ENCODE results near the gene FNIP1.

The FNIP1 gene

GRCh38 chr5:131824631-131825030, 27.8 kb upstream of the FNIP1 start:
- no peak for DNase-seq (ENCODE audit: low spot score)
- CTCF ChIA-PET: no interaction called here
- no peak overlapping the region for H3K27ac ChIP-seq
- TF ChIP-seq CTCF (conservative IDR thresholded peaks at IDR 0.05; ENCODE audit: low read depth): no peak
- POLR2A ChIA-PET (ENCODE audit: low non-redundant PET): no interaction called here

- no peak overlapping the region for H3K27ac ChIP-seq
- DNase-seq (ENCODE audit: low spot score): no peak
- no peak for TF ChIP-seq CTCF (conservative IDR thresholded peaks at IDR 0.05; ENCODE audit: low read depth)
- ChIA-PET POLR2A (ENCODE audit: low non-redundant PET) (no interaction called here), CTCF (interaction anchor here (0.7 kb wide), 1 partner anchor 445 kb away, joined by 4 read pairs; no protein-coding TSS in a partner anchor)
Measured at GRCh38 chr5:131821221-131821620, 24.4 kb upstream of the FNIP1 start.

GRCh38 chr5:131818001-131818724, 21.3 kb upstream of the FNIP1 start:
- H3K27ac ChIP-seq: no peak overlapping the region
- TF ChIP-seq CTCF (conservative IDR thresholded peaks at IDR 0.05; ENCODE audit: low read depth): no peak
- no peak for DNase-seq (ENCODE audit: low spot score)
- ChIA-PET POLR2A (ENCODE audit: low non-redundant PET) (no interaction called here), CTCF (no interaction called here)

- DNase-seq (ENCODE audit: low spot score): peak; percentile 78
- CTCF ChIA-PET: interaction anchor here (0.6 to 1.0 kb wide), 2 partner anchors 13 to 192 kb away, joined by 3 read pairs; no protein-coding TSS in a partner anchor
- H3K27ac ChIP-seq: no peak overlapping the region
- no peak for TF ChIP-seq CTCF (conservative IDR thresholded peaks at IDR 0.05; ENCODE audit: low read depth)
- POLR2A ChIA-PET (ENCODE audit: low non-redundant PET): no interaction called here
Measured at GRCh38 chr5:131814990-131815389, 18.2 kb upstream of the FNIP1 start.

- ChIA-PET CTCF (interaction anchor here (3.3 kb wide), 1 partner anchor 196 kb away, joined by 15 read pairs; no protein-coding TSS in a partner anchor), POLR2A (ENCODE audit: low non-redundant PET) (no interaction called here)
- no peak overlapping the region for H3K27ac ChIP-seq
- no peak for DNase-seq (ENCODE audit: low spot score)
- no peak for TF ChIP-seq CTCF (conservative IDR thresholded peaks at IDR 0.05; ENCODE audit: low read depth)
Measured at GRCh38 chr5:131812371-131813160, 15.7 kb upstream of the FNIP1 start.

- no peak for TF ChIP-seq CTCF (conservative IDR thresholded peaks at IDR 0.05; ENCODE audit: low read depth)
- ChIA-PET POLR2A (ENCODE audit: low non-redundant PET) (no interaction called here), CTCF (interaction anchor here (0.5 to 3.3 kb wide), 9 partner anchors 12 to 1185 kb away, joined by 3 to 15 read pairs (median 3); partner anchors contain the start of genes FNIP1 and IL3)
- peak; percentile 36 for DNase-seq (ENCODE audit: low spot score)
- no peak overlapping the region for H3K27ac ChIP-seq
Measured at GRCh38 chr5:131810510-131811249, 13.9 kb upstream of the FNIP1 start.
